HG02938 (cell line): Measurements from ENCODE around the gene SLF2.
"Not testable (repeated sequence)": the region's sequence is repeated elsewhere in the genome, so short reads cannot be mapped to it uniquely, and the experiment has no call there.

Experiments used
- ATAC-seq: cut with Tn5 transposase; IDR thresholded peaks from one replicate; pipeline ENCODE4 v1.9.1; 2021; ENCODE audit warnings: mild to moderate bottlenecking, moderate library complexity; ENCODE audit not compliant: unreplicated experiment

The SLF2 gene

DNA sequence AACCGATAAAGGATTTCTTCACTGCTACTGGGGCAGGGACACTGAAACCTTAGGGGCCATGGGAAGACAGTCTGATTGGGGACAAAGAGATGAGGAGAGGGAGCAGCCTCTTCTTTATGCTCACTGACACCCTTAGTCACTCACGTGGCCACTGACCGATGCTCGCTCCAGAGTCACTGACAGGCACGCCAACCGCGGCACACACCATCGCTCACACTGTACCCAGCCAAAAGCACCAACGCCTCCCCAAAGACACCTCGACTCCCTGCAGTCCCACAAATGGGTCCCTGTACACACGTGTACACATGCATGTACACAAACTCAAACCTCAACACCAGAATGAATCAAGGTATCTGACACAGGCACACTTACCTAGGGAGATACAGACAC lies 35.3 kb upstream of the SLF2 start:
- ATAC-seq = no peak

DNA sequence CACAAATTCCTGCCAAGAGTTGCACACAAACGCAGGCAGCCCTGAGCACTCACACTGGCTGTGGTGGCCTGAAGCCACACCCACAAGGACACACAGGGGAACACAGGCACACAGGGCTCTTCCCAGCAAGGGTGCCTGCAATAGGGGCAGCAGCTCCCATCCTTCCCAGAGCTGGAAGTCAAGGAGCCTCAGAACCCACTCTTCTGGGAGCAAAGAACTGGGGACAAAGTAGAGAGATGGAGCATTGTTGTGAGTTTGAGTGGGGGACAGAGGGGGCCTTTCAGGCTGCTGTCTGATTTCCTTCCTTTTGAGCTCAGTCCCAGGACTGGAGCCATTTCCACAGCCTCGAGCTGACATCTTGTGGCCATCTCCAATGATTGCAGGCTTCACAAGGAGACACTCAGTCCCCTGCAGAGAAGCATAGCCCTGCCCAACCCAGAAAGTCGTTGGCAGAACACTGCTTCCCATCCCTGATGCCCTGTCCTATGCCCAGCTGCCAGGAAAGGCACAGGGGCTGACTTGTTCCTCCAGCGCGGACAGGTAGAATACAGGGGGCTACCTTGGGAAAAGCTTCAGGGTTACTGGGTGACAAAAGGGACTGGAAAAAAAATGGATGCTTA lies 34.4 kb upstream of the SLF2 start:
- ATAC-seq = no peak

DNA sequence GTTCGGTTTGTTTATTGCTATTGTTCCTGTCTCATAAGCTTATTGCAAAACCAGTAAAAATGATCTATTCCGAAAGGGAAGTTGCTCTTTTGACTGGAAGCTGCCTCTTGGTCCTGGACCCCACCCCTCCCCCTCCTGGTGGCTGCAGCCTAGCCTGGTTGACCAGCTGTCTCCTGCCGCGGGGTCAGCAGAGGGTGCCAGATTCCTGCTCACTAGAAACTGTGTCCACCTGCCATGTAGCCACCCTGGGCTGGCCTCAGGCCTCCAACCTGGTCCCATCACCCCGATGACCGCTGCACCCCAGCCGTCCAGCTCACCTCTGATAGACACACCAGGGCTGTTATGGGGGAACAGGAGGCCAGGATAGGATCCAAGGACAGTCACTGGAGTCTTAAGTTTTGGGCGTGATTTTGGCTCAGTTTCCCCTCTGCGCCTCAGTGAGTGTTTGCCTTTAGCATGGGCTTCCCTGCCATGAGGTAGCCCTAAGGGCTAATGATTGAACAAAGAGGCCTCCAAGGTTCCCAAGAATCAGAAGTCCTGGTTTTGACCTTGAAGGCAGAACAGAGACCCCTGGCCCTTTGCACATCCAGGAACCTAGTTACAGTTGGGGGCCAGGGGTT lies 32.9 kb upstream of the SLF2 start:
- ATAC-seq = no peak

DNA sequence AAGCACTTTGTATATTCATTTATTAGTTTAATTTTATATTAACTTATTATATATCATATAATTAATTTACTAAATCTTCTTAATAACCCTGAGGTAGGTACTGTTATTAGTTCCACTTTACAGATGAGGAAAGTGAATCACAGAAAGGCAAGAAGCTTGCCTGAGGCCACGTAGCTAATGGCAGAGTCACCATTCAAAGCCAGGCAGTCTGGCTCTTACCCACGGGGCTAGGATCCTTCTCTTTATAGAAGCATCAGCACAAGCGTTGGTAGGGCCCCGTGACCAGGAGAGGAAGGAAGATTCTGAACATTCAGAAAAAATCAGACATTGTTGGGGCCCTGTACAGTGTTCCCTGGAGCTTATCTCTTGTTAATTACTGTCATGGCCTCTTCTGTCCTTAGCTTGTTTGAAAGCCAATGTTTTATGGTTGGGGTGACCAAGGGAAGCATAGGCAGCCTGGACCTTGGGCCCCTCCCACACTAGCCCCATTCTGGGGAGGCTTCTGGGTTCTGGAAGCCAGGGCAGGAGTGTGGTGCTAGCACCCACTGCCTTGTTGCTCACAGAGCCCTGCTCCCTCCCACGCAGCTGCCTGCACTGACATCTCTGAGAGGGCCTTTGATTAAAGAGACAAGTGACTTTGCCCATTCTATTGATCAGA lies 31.1 kb upstream of the SLF2 start:
- ATAC-seq = no peak

DNA sequence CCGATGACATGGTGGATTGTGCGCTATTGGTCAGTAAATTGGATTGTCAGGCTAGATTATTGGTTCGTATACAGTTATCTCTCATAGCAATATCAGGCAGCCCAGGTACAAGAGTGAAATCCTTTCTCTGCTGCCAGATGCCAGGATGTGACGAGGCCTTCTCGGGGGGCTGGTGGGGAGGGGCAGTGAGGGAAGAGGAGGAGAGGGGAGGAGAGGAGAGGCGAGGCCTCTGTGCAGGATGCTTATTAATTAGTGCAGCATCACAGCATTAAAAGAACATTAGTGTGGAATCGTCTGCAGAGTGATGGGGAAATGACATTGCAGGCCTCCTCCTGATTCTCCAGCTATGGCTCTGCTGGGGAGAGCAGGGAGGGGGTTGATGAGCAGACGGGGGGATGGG lies 30.5 kb upstream of the SLF2 start:
- no peak for ATAC-seq

DNA sequence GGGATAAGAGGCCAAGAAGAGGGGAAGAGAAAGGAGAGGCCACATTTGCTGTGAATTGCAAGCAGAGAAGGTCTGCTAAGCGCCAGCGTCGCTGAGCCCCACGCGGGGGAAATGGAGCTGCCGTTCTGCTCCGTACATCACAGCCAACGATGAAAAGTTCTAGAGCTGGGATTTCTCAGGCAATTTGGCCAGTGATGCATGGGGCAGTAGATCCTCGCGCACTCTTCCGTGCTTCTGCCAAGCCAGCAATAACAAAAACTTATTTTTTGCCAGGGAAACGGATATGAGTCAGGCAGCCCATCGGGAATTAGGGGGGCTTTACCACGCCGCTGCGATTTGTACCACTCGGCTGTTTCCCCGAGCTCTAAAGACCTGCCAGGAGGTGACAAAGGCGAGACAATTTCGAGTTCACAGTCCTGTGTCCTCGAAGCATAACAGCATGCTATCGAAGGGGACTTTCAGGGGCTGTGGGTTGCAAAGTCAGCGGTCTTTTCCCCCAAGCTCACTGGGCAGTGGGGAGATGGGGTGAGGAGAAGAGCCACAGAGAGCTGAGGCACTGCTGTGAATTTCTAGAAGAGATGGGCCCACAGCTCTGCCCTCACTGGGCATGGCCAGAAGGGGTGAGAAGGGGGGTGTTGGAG lies 30.0 kb upstream of the SLF2 start:
- ATAC-seq = no peak

DNA sequence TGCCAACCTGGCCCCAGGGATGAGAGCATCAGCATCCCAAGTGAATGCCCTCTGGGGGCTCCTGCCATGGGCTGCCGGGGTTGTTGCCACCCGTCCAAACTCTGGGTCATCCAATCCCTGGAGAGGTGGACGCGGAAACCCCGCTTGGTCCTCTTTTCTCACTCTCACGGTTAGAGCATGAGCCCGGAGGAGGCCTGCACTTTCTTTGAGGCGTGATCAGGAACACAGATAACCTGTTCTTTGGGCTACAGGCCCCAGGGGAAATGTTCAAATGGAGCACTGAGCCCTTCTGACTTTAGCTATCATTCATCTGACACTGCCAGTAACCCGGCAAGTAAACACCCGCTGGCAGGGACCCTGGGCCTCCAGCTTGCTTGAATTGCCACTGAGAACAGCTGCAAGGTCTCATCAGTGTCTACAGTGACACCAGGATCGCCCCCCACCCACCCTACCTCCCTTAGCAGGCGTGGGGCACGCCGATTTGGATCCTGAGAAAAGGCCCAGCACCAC lies 29.4 kb upstream of the SLF2 start:
- no peak for ATAC-seq

DNA sequence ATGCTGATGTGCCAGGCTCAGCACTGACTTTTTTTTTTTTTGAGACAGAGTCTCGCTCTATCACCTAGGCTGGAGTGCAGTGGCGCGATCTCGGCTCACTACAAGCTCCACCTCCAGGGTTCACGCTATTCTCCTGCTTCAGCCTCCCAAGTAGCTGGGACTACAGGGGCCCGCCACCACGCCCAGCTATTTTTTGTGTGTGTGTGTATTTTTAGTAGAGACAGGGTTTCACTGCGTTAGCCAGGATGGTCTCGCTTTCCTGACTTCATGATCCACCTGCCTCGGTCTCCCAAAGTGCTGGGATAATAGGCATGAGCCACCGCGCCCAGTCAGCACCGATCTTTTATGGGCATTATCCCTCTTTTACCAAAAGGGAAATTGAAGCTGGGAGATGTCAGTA lies 27.2 kb upstream of the SLF2 start:
- ATAC-seq = not testable (repeated sequence)

DNA sequence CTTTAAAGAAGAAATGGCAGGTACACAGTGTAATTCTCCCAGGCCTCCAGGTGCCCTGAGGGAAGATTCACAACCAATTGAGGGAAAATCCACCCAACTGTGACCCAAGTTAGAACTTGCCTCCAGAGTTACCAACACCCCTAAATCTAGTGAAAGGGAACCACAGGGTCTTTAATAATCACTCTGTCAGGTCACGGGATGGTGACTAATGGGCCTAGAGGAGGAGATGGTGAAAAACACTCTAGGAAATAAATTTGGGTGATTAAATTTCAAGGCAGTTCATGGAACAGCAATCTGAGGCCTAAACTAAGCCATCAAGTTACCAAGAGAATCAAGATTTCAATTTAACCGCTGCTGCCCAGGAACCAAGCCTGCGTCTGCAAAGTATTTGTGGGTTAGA lies 26.7 kb upstream of the SLF2 start:
- no peak for ATAC-seq

DNA sequence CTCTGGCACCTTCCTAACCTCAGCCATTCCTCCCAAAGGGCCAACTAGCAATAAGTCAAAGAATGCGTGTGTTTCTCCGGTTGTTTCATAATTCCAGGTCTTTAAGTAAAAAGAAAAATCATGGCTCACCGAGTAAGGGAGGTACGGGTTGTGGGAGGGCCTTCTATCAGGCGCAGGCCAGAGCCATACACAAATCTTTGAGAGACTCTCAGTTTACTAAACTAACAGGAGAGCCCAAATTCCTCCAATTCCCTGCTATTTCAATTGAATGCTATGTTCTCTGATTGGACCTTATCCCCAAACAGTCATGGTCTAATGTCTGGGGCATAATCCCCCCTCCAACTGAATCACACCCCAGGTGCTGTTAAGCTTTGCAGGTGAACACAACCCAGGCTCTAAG lies 26.2 kb upstream of the SLF2 start:
- ATAC-seq = no peak

DNA sequence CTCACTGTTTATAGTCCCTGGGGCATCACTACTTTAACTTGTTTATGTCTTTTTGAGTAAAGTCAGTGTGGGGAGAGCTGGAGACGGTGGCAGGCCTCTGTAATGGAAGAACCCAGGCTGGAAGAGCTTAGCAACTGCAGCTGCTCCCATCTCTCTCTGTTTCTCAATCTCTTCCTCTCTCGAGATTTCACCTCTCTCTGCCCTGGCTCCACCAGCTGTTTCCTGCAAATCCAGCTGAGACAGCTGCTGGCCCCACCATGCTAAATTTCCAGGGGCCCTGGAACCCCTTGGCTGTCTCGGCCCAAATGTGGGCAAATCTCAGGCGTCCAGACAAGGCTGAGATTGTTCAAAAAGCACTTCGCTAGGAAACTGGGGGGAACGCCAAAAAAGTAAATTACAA lies 25.8 kb upstream of the SLF2 start:
- no peak for ATAC-seq

DNA sequence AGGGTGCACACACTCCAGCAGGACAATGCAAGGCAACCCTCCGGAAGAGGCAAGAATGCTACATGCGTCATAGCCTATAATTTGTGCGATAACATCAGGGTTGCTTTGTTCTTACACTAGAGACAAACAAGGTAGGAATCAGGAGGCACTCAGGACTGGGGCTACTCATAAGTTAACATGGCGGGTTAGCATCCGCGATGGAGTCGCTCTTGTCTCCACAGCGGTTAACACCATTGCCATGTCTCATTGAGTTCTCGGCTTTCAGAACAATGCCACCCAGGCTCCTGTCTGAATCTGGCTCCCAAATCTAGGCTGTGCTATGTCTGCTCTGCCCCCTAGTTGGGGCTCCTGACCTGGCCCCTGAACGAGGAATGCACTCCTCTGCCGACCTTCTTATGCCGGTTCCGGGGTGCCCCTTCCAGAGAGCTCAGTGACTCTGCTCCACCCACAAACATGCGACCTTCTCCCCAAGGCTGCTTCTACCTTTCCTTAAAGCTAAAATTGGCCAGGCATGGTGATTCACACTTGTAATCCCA lies 24.9 kb upstream of the SLF2 start:
- no peak for ATAC-seq

DNA sequence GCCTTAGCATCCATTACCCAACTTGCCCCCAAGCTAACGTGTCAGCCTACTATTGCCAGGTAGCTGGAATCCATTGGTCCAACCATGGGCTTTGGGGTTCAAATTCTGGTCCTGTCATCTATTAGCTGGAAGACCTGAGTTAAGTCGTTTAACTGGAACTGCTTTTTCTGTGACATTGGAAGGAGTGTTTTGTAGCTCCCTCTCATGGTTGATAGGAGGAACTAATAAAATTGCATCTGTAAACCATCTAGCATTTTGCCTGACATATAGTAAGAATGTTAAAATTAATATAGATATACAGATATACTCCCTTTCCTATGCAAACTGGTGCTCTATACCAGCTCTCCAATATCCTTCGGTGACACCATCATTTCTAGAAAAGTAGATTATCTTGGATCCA lies 23.8 kb upstream of the SLF2 start:
- no peak for ATAC-seq

DNA sequence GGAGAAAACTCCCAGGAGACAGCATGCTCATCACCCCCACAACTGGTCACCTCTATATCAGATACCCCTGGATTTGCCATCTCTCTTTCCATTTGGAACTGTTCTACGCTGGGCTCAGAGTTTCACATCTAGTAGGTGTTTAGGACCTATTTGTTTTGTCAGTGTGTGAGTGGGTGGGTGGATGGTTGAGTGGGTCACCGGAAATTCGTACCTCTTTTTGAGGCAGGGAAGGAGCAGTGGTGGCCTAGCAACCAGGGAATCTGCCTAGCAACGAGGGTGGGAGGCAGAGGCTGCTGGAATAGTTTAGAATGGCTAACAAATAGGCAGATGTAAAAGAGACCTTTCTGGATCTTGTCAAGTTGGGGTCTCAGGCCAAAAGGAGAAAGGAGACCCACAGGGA lies 23.2 kb upstream of the SLF2 start:
- no peak for ATAC-seq

DNA sequence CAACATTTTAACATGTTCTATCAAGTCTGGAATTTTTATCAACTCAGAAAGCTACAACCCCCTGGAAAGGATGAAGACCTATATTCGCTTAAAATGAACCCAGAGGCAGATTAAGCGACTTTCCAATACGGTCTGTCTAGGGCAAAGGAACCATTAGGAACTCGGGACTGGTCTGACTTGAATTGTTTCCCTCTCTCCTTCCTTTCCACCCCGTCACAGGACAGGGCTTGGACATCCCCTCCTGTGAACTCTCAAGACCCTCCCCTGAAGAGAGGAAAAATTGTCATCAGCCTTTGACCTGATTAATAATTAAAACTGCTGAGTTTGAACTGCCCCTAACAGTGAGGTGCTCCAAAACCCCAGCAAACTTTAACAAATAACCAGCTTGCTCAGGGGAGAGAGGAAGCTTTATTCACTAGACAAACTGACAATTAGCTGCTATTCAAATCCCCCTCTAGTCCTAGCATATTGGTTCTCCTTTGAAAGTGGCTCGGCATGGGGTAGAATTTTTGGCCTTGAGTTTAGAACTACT lies 22.6 kb upstream of the SLF2 start:
- no peak for ATAC-seq

DNA sequence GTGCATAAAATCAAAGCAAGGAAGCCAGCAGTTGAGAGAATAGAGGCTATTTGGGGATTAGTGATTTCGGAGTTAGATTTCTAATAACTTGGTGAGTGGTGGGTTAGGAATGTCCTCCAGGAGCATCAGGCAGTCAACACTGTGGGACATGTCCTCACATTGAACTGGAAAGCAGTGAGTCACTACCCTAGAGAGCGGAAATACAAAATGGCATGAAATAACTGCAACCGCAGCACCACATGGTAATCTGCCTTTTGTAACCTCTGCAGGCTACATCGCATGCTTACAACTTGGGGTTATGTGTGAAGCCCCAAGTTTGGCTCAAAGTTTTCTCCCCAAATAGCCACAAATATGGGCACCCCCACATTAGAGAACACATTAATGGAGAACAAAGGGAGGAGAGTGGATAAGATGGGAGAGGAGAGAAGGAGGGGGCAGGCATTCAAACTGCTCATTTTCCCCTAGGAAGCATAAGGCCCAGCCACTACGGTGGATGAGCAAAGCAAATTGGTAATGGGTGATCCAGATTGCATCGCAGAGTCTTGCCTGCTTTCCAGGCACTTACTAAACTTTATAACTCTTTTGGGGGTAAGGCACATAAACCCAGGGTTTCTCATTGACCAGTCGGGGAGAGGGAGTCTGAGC lies 22.0 kb upstream of the SLF2 start:
- ATAC-seq = no peak

DNA sequence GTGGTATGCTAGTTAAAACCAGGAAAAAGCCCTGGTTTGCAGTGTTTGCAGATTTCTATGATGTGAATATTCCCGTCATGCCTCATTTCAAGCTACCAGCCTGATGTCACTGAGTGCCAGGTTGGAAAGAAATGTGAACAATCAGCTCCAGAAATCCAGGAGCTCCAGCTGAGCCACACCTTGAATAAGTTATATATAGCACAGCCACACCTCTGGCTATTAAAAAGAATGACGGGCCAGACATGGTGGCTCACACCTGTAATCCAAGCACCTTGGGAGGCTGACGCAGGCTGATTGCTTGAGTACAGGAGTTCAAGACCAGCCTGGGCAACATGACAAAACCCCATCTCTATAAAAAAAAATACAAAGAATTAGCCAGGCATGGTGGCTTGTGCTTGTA lies 18.7 kb upstream of the SLF2 start:
- ATAC-seq = no peak

DNA sequence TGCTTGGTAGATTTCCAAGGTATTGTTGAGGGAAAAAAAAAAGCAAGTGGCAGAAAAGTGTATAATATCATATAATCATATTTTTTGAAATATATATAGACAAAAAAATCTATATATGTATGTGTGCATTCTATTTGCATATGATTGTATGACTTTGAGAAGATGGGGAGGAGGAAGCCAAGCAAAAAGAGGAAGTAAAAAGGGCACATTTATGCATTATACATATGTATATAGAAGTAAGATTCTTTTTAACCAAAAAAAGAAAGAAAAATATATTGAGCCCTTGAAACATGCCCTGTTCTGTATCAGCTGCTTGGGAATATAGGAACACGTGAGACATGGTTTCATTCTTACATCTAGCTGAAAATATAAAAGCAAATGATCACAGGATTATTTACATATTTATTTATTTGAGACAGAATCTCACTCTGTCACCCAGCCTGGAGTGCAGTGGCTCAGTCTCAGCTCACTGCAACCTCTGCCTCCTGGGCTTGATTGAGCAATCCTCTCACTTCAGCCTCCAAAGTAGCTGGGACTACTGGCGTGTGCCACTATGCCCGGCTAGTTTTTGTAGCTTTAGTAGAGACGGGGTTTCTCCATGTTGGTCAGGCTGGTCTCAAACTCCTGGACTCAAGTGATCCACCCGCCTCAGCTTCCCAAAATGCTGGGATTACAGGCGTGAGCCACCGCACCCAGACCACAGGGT lies 18.0 kb upstream of the SLF2 start:
- no peak for ATAC-seq

DNA sequence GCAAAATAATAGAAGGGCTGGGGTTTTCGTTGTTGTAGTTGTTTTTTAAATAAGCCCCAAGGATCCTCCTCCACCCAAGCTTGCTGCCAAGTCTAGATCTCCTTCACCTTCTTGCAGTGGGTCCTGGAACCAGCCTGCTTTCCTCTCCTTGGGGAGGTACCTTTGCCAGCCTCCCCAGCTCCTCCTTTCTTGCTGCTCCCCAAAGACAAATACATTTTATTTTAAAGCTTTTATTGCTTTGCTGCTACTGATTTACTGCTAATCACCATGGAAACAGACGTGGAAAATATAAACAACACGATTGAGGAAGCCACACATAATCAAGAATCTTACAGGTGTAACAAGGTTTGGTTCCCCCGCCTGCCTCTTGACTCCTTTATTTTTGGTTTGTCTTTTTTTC lies 17.4 kb upstream of the SLF2 start:
- no peak for ATAC-seq

DNA sequence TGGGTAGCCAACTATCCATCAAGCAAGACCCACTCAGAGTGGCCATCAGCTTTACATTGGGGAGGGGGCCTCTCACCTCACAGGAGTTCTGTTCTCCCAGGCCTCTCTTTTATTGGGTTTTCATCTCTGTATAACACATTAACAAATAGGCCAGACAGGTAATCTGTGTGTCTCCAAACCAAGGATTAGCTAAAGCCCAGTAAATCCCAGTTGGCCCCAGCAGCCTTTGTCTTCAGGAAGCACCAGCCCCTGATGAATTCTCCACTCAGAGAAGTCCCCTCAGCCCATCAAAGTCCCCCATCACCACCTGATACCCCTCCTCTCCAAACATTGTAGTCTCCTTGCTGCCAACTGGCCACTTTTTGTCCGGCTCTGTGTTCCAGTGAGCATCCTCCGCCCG lies 16.9 kb upstream of the SLF2 start:
- ATAC-seq = no peak
